GM18873 (cell line): ENCODE data around the gene PRPF19.

ENCODE experiments used
- ATAC-seq: cut with Tn5 transposase; IDR thresholded peaks from one replicate; pipeline ENCODE4 v1.9.1; 2021; ENCODE audit warnings: mild to moderate bottlenecking, moderate library complexity, moderate number of reproducible peaks; ENCODE audit not compliant: unreplicated experiment, low FRiP score

PRPF19 gene

DNA sequence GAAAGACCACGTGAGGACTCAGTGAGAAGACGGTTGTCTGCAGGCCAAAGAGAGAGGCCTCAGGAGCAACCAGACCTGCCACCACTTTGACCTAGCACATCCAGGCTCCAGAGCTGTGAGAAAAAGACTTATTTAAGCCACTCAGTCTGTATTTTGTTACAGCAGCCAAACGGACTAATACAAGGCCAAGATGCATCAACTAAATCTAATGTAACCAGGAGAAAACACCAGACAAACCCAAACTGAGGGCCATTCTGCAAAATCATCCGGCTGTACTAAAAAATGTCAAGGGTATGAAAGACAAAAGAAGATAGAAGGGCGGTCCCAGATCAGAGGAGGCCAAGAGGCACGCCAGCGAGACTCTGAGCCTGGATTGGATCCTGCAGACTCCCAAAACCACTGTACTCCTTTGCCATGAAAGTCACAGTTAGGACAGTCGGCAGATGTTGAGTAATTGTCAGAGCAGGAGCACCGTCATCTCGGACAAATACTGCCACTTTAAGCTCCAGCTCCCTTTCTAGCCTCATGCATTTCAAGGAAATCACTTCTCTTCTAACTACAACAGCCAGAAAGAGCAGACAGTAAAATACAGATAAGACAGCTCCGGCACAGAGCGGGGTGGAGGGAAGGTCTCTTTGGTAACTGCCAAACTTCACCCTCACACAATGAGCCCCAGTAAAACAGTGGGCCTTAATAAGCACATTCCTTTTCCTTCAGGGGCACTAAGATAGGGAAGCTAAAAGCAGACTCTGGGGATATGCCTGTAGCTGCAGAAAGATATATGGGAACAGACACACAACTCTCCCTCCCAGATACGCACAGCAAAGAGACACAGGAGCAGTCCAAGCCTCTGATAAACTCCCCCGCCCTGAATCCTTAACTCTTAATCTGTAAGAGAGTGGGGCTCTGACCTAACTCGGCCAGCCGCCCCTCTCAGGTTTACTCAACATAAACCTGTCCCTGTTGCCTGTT is 42.5 kb downstream of the PRPF19 start:
- ATAC-seq = no peak

DNA sequence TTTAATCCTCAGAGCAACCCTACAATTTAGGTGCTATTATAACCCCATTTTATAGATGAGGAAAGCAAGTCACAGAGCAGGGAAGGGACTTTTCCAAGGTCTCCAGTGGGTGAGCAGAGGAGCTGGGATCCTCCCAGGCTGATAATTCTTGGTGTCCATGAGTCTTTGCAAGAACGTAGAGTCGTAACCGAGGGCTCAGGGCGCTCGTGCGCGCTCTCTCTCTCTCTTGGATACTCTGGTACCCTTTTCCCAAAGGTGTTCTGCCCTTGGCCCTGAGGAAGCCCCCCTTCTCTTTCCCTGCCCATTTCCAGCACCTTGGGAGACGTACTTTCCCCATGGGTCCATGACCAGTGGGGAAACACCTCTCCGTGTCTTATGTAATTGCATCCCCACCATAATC is 44.2 kb downstream of the PRPF19 start:
- ATAC-seq = no peak

DNA sequence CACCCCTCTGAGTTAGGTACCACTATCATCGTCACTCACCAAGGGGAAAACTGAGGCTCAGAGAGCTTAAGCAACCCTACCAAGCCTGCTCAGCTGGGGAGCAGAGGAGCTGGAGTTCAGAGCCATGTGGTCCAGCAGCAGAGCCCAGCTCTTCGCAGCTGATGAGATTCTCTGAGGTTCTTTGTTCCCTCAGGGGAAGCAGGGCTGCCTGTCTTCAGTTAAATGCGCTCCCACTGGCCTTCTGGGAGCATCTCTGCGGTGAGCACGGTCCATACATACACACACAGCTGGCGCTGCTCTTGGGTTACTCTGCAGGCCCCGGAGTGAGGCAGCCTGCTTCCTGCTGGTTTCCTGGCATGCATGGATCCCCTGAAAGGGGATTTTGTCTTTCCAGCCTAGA is 45.4 kb downstream of the PRPF19 start:
- no peak for ATAC-seq

- no peak for ATAC-seq
These were observed 46.7 kb downstream of the PRPF19 start for GRCh38 chr11:60859616-60860250.

DNA sequence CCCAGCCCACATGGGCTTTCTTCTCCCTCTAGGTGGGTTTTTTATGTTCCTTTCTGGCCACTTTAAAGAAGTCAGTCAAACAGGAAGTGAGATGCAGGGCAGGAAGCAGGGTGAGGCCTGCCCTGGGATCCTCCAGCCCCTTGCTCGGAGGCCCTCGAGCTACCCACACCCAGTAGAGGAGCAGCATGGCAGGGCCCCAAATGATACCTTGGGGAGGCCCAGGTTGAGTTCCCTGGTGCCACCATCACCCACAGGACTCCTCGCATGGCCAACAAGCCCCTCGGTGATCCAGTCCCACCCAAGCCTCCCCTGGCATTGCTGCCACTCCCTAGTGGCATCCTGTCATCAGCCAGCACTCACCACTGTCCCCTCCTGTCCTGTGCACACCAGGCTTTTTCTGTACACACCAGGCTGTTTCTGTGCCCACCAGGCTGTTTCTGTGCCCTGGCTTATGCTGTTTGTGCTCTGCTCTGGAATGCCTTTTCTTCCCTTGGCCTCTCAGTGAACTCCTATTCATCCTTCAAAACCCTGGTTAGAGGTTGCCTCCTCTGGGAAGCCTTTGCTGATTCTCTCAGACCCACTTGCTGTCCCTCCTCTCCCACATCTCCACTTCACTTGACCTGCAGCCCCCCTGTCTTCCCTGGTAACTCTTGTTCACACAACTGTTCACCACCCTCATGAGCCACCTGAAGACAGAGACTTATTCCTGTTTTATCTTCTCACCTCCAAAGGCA is 47.5 kb downstream of the PRPF19 start:
- ATAC-seq = no peak

GRCh38 chr11:60858236-60858635 is 48.1 kb downstream of the PRPF19 start:
- no peak for ATAC-seq

- no peak for ATAC-seq
These were observed 48.8 kb downstream of the PRPF19 start for GRCh38 chr11:60857378-60858232.

- no peak for ATAC-seq
These were observed 50.4 kb downstream of the PRPF19 start, which contains the start of gene PTGDR2 for GRCh38 chr11:60855726-60856633. Gene PTGDR2, minus strand, starts transcription at chr11:60855950. Its CDS starts 2,228 bp downstream, at chr11:60853722.

DNA sequence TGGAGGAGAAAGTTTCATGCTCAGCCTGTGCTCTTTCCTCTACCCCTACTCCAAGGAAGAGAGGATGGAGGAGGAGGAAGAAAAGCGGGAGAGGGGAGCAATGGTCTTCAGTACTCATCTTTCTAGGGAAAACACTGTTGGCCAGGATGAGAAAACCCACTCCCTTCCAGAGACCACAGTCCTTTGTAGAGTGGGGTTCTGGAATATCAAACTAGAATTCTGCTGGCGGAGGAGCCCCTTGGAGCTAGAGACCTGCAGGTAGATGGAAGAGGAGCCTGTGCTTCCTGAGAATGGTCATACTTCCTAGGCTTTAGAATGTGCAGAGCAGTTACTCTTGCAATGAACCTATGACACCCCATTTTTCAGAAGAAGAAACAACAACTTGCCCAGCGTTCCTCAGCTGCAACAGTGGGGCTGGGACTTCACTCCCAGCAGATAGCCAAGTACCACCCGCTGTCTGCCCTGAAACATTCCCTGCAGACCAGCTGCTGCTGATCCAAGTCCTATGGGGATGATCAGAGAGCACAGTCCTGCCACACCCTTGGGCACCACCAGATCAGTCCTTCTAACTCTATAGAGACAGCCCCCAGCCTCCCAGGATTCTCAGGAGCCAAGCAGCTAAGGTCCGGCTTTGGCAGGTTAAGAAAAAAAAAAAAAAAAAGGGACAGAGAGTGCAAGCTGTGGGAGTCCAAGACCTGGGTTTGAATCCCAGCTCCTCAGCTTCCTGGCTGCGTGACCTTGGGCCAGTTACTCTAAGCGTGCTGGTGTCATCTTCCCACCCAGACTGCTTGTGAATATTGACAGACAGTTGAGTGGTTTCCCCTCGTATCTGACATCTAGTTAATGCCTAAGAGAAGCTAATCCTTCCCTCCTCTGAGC is 51.3 kb downstream of the PRPF19 start:
- no peak for ATAC-seq

GRCh38 chr11:60854140-60854846 is 52.1 kb downstream of the PRPF19 start:
- ATAC-seq = no peak

DNA sequence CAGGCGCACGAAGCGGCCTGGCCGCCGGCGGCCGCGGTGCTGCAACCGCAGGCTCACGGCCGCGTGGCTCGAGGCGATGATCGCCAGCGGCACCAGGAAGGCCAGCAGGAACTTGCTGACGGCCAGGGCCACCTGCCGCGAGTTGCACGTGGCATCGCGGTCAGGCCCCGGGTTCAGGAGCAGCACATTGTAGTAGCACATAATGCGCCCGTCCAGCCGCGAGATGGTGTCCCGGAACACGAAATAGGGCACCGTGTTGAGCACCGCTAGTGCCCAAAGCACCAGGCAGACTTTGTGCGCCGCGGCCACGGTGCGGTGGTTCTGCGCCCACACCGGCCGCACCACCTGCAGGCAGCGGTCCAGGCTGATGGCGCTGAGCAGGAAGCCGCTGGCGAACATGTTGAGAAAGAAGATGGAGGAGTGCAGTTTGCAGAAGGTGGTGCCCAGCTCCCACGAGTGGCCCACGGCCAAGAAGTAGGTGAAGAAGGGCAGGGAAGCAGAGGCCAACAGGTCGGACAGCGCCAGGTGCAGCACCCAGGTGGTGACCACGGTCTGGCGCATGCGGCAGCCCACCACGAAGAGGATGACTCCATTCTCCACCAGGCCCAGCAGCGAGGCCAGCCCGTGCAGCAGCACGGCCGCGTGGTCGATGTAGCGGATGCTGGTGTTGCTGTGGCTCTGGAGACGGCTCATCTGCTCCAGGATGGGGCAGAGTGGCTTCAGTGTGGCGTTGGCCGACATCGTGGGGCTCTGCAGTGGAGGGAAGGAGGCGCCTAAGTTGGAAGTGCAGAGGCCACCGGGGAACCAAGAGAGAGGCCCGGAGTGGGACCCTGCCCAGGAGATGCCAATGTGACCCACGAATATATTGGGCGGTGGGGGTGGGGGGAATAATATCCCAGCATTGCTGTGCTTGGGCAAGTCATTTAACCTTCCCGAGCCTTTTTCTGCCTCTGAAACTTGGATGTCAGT is 53.1 kb downstream of the PRPF19 start:
- no peak for ATAC-seq

GRCh38 chr11:60852117-60852981 is 54.0 kb downstream of the PRPF19 start:
- no peak for ATAC-seq

DNA sequence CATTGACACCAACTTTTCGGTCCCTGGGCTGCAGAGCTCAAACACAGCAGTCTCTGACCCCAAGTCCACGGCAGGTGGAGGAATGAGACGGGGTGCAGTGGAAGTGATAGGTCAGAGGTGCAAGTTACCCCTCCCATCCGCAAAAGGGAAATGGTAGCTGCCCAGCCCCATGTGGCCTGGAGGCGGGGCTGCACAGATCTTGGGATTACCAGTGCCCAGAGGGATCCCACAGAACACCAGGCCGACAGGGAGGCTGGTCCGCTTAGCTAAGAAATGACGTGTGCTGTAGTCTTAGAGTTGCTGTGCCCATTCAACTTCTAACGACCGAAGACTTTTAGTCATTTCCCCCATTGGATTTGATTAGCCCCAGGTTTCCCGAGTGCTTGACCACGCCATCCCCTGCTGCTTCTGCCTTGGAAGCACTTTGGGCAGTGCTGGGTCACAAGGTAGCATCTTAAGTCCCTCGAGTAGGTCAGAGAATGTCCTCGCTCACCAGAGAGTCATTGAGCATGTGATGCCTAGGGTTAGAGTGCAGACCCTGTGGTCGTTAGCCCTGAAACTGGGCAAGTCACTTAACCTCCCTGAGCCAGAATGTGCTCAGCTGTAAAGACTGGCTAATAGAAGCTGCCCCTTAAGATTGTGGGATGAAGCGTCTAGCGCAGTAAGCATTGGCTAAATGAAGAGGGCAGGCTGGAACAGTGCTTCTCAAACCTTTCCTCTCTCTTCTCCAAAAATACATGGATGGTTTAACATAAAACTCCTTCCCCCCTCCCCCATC is 54.9 kb downstream of the PRPF19 start:
- ATAC-seq = no peak

DNA sequence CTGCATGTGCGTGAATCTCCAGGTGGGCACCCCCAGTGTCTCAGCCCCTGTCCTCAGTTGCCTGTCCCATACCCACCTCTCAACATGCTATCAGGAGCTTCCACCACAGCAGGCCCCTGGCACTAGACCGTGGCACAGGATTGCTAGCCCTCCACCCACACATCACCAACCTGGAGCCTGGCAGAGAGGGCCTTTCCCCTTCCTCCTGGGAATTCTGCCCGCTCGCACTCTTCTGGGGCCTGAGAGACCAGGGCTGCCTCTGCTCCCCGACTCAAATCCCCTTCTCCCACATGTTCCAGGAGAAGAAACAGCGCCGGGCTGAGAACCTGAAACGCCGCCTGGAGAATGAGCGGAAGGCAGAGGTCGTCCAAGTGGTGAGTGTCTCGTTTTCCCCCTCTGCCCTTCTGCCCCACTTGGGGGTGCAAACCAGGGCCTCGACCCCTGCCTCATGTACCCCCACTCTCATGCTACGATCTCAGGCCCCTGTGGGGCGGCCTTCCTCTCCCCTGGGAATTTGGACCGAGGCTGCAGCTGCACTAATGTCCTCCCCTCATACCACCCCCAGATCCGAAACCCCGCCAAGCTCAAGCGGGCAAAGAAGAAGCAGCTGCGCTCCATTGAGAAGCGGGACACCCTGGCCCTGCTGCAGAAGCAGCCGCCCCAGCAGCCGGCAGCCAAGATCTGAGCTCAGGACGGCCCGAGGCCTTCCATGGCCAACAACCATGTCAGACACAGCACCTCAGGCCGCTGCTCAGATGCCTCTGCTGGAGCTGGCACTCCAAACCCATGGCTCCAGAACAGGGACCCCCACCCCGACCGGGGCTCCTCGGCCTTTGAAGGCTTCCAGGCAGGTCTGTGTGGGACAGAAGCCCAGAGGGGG is 56.5 kb downstream of the PRPF19 start:
- no peak for ATAC-seq
